ENCODE data around the gene TCEAL4. TPM values are rescaled to one million over a fixed set of nuclear protein-coding genes. Genes with fewer than 3 reads are reported as not detected.

TCEAL4 gene
- total RNA-seq, 1 donor, result 45.6 TPM

- Histone ChIP-seq H4K20me1 (ENCODE audit: insufficient read depth, low read length) (no peaks in the 10 kb centered on the region), H2AFZ (ENCODE audit: low read length) (no peak overlapping the region), H3K4me1 (ENCODE audit: insufficient read depth, low read length) (no peaks in the 10 kb centered on the region), H3K9me3 (ENCODE audit: low read depth, low read length) (no peaks in the 10 kb centered on the region), H3K27me3 (ENCODE audit: insufficient read depth, low read length) (peaks cover 4% of the 10 kb centered on the region), H3K27ac (ENCODE audit: low read depth, low read length) (no peak overlapping the region), H3K79me2 (ENCODE audit: insufficient read depth, low read length) (no peaks in the 10 kb centered on the region), H3K36me3 (ENCODE audit: insufficient read depth, low read length) (no peaks in the 10 kb centered on the region), H3K4me3 (ENCODE audit: insufficient read depth, low read length) (no peak overlapping the region), H3K4me2 (ENCODE audit: insufficient read depth, low read length) (no peak overlapping the region)
- DNase-seq (ENCODE audit: insufficient read length, low spot score, missing footprints), result no peak
- no peak for TF ChIP-seq CTCF (IDR thresholded peaks at IDR 0.05; ENCODE audit: extremely low read depth, low read depth, low read length)
Observed at GRCh38 chrX:103571121-103571520, 14.2 kb upstream of the TCEAL4 start.

- no peak for DNase-seq (ENCODE audit: insufficient read length, low spot score, missing footprints)
- no peak overlapping the region for H3K27ac ChIP-seq (ENCODE audit: low read depth, low read length)
- no peaks in the 10 kb centered on the region for H3K9me3 ChIP-seq (ENCODE audit: low read depth, low read length)
- H3K27me3 ChIP-seq (ENCODE audit: insufficient read depth, low read length), result peaks cover 4% of the 10 kb centered on the region
- no peaks in the 10 kb centered on the region for H3K79me2 ChIP-seq (ENCODE audit: insufficient read depth, low read length)
- no peak for TF ChIP-seq CTCF (IDR thresholded peaks at IDR 0.05; ENCODE audit: extremely low read depth, low read depth, low read length)
- H3K36me3 ChIP-seq (ENCODE audit: insufficient read depth, low read length), result no peaks in the 10 kb centered on the region
- H3K4me1 ChIP-seq (ENCODE audit: insufficient read depth, low read length), result no peaks in the 10 kb centered on the region
- H4K20me1 ChIP-seq (ENCODE audit: insufficient read depth, low read length), result no peaks in the 10 kb centered on the region
- no peak overlapping the region for H2AFZ ChIP-seq (ENCODE audit: low read length)
- H3K4me3 ChIP-seq (ENCODE audit: insufficient read depth, low read length), result no peak overlapping the region
- H3K4me2 ChIP-seq (ENCODE audit: insufficient read depth, low read length), result no peak overlapping the region
Observed at GRCh38 chrX:103571726-103572125, 13.6 kb upstream of the TCEAL4 start.

- Histone ChIP-seq H3K4me2 (ENCODE audit: insufficient read depth, low read length) (no peak overlapping the region), H3K27ac (ENCODE audit: low read depth, low read length) (no peak overlapping the region), H3K9me3 (ENCODE audit: low read depth, low read length) (no peaks in the 10 kb centered on the region), H3K4me1 (ENCODE audit: insufficient read depth, low read length) (no peaks in the 10 kb centered on the region), H2AFZ (ENCODE audit: low read length) (no peak overlapping the region), H3K79me2 (ENCODE audit: insufficient read depth, low read length) (no peaks in the 10 kb centered on the region), H3K27me3 (ENCODE audit: insufficient read depth, low read length) (peaks cover 4% of the 10 kb centered on the region), H3K36me3 (ENCODE audit: insufficient read depth, low read length) (no peaks in the 10 kb centered on the region), H4K20me1 (ENCODE audit: insufficient read depth, low read length) (no peaks in the 10 kb centered on the region), H3K4me3 (ENCODE audit: insufficient read depth, low read length) (no peak overlapping the region)
- TF ChIP-seq CTCF (IDR thresholded peaks at IDR 0.05; ENCODE audit: extremely low read depth, low read depth, low read length), result no peak
- no peak for DNase-seq (ENCODE audit: insufficient read length, low spot score, missing footprints)
Observed at GRCh38 chrX:103573202-103573601, 12.1 kb upstream of the TCEAL4 start.

- Histone ChIP-seq H3K36me3 (ENCODE audit: insufficient read depth, low read length) (peaks cover 15% of the 10 kb centered on the region), H4K20me1 (ENCODE audit: insufficient read depth, low read length) (peaks cover 3% of the 10 kb centered on the region), H3K4me1 (ENCODE audit: insufficient read depth, low read length) (peaks cover 3% of the 10 kb centered on the region), H3K27me3 (ENCODE audit: insufficient read depth, low read length) (no peaks in the 10 kb centered on the region), H3K4me2 (ENCODE audit: insufficient read depth, low read length) (peak overlapping the region; percentile 79), H2AFZ (ENCODE audit: low read length) (no peak overlapping the region), H3K79me2 (ENCODE audit: insufficient read depth, low read length) (peaks cover 26% of the 10 kb centered on the region), H3K9me3 (ENCODE audit: low read depth, low read length) (no peaks in the 10 kb centered on the region), H3K4me3 (ENCODE audit: insufficient read depth, low read length) (peak overlapping the region; percentile 9), H3K27ac (ENCODE audit: low read depth, low read length) (no peak overlapping the region)
- no peak for DNase-seq (ENCODE audit: insufficient read length, low spot score, missing footprints)
- no peak for TF ChIP-seq CTCF (IDR thresholded peaks at IDR 0.05; ENCODE audit: extremely low read depth, low read depth, low read length)
Observed at GRCh38 chrX:103584596-103584995, 719 bp upstream of the TCEAL4 start.
